HL-60/S4 treated with retinoic acid at 250 ng/mL for 4 days and 3 days (cell line): ENCODE data around the gene CCNG1.

Experiments used
- in situ Hi-C: fragments of 300-500 bp; cut with MboI; formaldehyde crosslinking; loops from 2 replicates; pipeline ENCODE4 v1.7.0; 2022; ENCODE audit warnings: low sequenced_read_pairs

The CCNG1 gene

GRCh38 chr5:163489055-163489744 lies 51.8 kb downstream of the CCNG1 start:
- in situ Hi-C loops = no loop called here

DNA sequence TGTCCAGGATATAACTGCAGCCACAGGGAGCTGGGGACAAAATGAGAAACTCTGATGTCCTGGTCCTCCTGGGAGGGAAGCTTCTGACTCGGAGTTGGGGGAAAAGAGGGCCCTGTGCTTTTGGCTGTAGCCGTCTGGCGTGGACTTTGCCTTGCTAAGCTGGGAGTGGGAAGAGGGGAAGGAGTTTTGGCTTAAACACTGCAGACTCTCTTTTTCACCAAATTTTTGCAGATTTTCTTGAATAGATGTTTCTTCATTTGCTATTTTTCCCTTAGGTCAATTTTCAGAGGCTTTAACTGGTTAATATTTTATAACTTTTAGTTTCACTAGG lies 52.3 kb downstream of the CCNG1 start:
- in situ Hi-C loops = no loop called here
